Measurements from ENCODE around the gene CTPS2.
A peak's percentile ranks its signal among the peaks of the same experiment; 100 is the strongest.
"Not testable (repeated sequence)": the region's sequence is repeated elsewhere in the genome, so short reads cannot be mapped to it uniquely, and the experiment has no call there.

Gene CTPS2

DNA sequence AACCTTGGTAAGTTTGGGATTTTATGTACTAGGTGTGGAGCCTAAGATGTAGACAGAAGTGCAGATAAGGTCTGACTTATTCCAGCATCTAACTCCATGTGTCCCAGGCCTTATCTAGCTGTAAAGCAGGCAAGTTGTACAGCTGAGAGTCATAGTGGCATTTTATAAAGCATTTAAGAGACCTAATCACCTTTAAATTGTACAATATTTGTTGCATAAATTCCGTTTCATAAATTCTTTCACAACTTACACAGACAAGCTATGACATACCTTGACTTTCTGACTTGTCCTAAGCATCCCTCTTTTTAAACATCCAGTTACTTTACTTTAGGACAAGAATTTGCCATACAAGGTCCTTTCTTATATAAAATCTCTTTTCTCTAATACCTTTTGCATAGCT, 18.0 kb upstream of the CTPS2 start:
- TF ChIP-seq TAF1 (IDR thresholded peaks at IDR 0.05; ENCODE audit: borderline replicate concordance, low read depth, low read length) (no peak), POLR2AphosphoS5 (IDR thresholded peaks at IDR 0.05; ENCODE audit: low read depth, low read length) (no peak), POLR2A (IDR thresholded peaks at IDR 0.05; ENCODE audit: low read depth, low read length) (no peak)
- FAIRE-seq, result peak; percentile 75
- DNase-seq (ENCODE audit: insufficient read length), result no peak

- FAIRE-seq (no peak), DNase-seq (ENCODE audit: insufficient read length) (no peak)
- TF ChIP-seq POLR2A (IDR thresholded peaks at IDR 0.05; ENCODE audit: low read depth, low read length), result no peak
- no peak for TF ChIP-seq TAF1 (IDR thresholded peaks at IDR 0.05; ENCODE audit: borderline replicate concordance, low read depth, low read length)
- no peak for TF ChIP-seq POLR2AphosphoS5 (IDR thresholded peaks at IDR 0.05; ENCODE audit: low read depth, low read length)
Observed at GRCh38 chrX:16727637-16728036, 15.2 kb upstream of the CTPS2 start.

- DNase-seq (ENCODE audit: insufficient read length), result not testable (repeated sequence)
- peak; percentile 46 for FAIRE-seq
Observed at GRCh38 chrX:16726347-16726988, 14.0 kb upstream of the CTPS2 start.

DNA sequence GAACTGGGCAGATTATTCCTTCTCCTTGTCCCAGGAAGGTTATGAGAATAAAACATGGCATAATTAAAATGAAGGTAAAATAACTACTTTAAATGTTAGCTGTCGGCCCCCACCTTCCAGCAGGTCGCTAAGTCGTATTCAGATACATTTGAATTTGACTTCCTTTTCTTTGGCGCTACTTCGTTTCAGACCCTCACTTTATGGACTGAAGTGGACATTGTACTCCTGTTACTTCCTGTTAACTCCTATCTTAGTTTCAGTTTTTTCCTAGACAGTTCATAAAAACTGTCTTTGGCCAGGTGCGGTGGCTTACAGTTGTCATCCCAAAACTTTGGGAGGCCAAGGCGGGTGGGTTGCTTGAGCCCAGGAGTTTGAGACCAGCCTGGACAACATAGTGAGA, 12.6 kb upstream of the CTPS2 start:
- DNase-seq (ENCODE audit: insufficient read length) (no peak), FAIRE-seq (no peak)
- TF ChIP-seq TAF1 (IDR thresholded peaks at IDR 0.05; ENCODE audit: borderline replicate concordance, low read depth, low read length), result no peak
- no peak for TF ChIP-seq POLR2AphosphoS5 (IDR thresholded peaks at IDR 0.05; ENCODE audit: low read depth, low read length)
- no peak for TF ChIP-seq POLR2A (IDR thresholded peaks at IDR 0.05; ENCODE audit: low read depth, low read length)

DNA sequence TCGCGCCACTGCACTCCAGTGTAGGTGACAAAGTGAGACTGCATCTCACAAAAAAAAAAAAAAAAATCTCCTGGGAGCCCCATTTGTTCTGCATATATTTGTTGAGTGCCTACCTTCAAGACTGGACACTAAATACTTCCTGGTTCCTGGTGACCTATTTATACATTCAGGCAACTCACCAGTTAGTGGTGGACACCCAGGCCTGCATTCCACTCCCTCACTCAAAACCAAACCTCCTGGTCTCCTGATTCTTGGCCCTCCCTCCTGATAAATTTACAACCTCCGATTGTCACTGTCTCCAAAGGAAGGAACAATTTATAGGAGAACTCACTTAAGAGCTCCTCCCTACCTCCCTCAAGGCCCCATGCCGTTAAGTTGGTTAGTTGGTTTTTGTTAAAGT, 10.0 kb upstream of the CTPS2 start:
- no peak for TF ChIP-seq POLR2A (IDR thresholded peaks at IDR 0.05; ENCODE audit: low read depth, low read length)
- TF ChIP-seq TAF1 (IDR thresholded peaks at IDR 0.05; ENCODE audit: borderline replicate concordance, low read depth, low read length), result no peak
- TF ChIP-seq POLR2AphosphoS5 (IDR thresholded peaks at IDR 0.05; ENCODE audit: low read depth, low read length), result no peak

DNA sequence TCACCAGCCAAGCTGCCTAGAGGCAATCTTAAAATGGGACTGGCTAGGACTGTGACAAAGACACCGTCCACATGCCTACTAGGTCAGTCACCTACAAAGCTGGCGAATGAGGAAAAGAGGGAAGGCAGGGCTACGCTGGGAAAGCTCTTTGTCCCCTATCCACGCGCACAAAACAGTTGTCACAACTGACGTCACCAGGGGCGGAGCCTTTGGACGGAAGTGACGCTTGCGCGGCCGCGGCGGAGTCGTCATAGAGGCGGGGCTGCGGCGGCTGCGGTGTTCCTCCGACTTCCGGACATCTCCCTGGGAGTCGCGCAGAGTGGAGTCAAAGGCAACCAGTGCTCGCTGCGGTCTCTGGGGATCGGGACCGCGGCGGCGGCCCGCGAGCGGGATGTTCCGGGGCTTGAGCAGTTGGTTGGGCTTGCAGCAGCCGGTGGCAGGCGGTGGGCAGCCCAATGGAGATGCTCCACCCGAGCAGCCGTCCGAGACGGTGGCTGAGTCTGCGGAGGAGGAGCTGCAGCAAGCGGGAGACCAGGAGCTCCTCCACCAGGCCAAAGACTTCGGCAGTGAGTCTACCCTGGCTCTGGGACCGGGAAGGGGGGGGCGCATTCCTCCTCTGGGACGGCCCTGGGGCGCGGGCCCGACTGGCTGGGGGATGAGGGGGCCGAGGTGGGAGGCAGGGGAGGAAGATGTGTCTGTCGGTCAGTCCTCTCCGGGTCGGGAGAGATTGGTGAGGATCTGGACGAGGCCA, 7.0 kb upstream of the CTPS2 start, which contains the start of gene SYAP1:
SYAP1 (plus strand) TSS at position 279 of the 751 bp plus-strand sequence; CDS start at position 392, 113 bp downstream.
- DNase-seq (ENCODE audit: insufficient read length) (peak; percentile 73), FAIRE-seq (peak; percentile 100)
- TF ChIP-seq POLR2AphosphoS5 (IDR thresholded peaks at IDR 0.05; ENCODE audit: low read depth, low read length) (peak; percentile 93), POLR2A (IDR thresholded peaks at IDR 0.05; ENCODE audit: low read depth, low read length) (peak; percentile 88), TAF1 (IDR thresholded peaks at IDR 0.05; ENCODE audit: borderline replicate concordance, low read depth, low read length) (peak; percentile 51)

More for the DNA sequence above, 10.0 kb upstream of the CTPS2 start:
- DNase-seq (ENCODE audit: insufficient read length) (no peak), FAIRE-seq (no peak)

DNA sequence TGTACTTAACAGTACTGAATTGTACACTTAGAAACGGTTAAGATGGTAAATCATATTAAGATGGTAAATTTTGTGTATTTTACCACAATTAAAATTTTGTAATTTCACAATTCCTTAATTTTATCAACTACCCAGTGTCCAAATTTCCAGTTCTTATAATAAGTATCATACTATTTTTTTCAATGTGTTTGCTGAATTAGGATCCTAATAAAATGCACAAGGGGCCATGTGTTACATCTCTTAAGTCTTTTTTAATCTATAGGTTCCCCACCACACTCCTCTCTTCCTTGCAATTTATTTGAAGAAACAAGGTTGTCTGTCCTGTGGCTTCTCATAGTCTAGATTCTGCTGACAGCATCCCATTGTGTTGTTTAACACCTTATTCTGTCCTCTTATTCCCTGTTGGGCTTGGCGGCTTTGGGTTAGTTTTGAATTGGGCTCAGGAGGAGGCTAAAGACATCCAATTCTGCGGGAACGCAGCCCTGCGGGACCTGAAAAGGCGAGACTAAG, 6.4 kb upstream of the CTPS2 start:
- no peak for FAIRE-seq
- no peak for TF ChIP-seq POLR2A (IDR thresholded peaks at IDR 0.05; ENCODE audit: low read depth, low read length)
- no peak for TF ChIP-seq POLR2AphosphoS5 (IDR thresholded peaks at IDR 0.05; ENCODE audit: low read depth, low read length)
- no peak for TF ChIP-seq TAF1 (IDR thresholded peaks at IDR 0.05; ENCODE audit: borderline replicate concordance, low read depth, low read length)

DNA sequence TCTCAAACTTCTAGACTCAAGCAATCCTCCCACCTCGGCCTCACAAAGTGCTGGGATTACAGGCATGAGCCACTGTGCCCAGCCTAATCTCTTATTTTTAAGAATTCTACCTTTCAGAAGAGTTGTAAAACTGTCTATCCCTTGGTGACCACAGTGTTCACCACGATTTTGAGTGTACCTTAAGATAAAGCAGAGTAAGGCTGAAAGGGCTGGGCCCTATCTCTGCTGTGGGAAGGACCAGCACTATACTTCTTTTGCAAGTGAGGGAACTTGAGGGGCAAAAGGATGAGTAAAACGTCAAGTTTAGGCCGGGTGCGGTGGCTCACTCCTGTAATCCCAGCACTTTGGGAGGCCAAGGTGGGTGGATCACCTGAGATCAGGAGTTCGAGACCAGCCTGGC, 4.0 kb upstream of the CTPS2 start:
- not testable (repeated sequence) for FAIRE-seq; DNase-seq (ENCODE audit: insufficient read length)

More for the DNA sequence above, 6.4 kb upstream of the CTPS2 start:
- DNase-seq (ENCODE audit: insufficient read length), result no peak

DNA sequence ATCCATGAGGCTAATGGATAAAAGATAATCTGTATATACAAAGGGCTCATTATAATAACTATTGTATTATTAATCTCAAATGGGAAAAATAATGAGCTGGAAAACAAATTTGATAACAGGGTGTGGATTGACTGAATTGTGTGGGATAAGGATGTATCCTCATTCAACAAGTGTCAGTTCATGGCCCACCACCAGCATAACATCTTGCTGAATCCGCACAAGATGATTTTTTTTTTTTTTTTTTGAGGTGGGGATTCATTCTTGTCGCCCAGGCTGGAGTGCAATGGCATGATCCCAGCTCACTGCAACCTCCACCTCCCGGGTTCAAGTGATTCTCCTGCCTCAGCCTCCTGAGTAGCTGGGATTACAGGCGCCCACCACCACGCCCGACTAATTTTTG, 3.2 kb upstream of the CTPS2 start:
- not testable (repeated sequence) for DNase-seq (ENCODE audit: insufficient read length); FAIRE-seq

GRCh38 chrX:16714504-16714903, 2.0 kb upstream of the CTPS2 start:
- DNase-seq (ENCODE audit: insufficient read length), result no peak
- no peak for TF ChIP-seq TAF1 (IDR thresholded peaks at IDR 0.05; ENCODE audit: borderline replicate concordance, low read depth, low read length)
- no peak for TF ChIP-seq POLR2AphosphoS5 (IDR thresholded peaks at IDR 0.05; ENCODE audit: low read depth, low read length)
- no peak for TF ChIP-seq POLR2A (IDR thresholded peaks at IDR 0.05; ENCODE audit: low read depth, low read length)
- no peak for FAIRE-seq

- no peak for TF ChIP-seq POLR2A (IDR thresholded peaks at IDR 0.05; ENCODE audit: low read depth, low read length)
- TF ChIP-seq TAF1 (IDR thresholded peaks at IDR 0.05; ENCODE audit: borderline replicate concordance, low read depth, low read length), result no peak
- no peak for TF ChIP-seq POLR2AphosphoS5 (IDR thresholded peaks at IDR 0.05; ENCODE audit: low read depth, low read length)
- FAIRE-seq (no peak), DNase-seq (ENCODE audit: insufficient read length) (peak; percentile 33)
Observed at GRCh38 chrX:16711893-16712547, 449 bp downstream of the CTPS2 start.

DNA sequence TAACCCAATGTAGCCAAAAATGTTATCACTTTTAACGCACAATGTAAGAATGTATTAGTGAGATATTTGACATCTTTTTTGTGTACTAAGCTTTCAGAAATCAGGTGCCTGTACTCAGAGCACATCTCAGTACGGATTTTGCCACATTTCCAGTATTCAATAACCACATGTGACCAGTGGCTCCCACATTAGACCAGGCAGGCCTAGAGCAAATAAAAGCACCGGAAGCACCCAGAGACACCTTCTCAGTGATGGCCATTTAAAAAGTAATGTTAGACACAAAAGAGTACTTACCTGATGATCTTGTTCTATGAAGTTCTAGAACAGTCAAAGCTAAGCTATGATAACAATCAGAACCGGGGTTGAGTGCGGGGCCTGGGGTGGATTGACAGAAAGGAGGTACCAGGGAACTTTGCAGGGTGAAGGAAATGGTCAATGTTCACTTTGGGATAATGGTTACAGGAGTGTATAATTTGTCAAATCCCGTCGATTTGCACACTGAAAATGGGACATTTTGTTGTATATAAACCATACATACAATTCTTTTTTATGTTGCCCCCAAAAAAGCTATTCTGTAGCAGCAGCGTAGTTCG, 1.2 kb downstream of the CTPS2 start:
- no peak for TF ChIP-seq POLR2AphosphoS5 (IDR thresholded peaks at IDR 0.05; ENCODE audit: low read depth, low read length)
- no peak for TF ChIP-seq POLR2A (IDR thresholded peaks at IDR 0.05; ENCODE audit: low read depth, low read length)
- TF ChIP-seq TAF1 (IDR thresholded peaks at IDR 0.05; ENCODE audit: borderline replicate concordance, low read depth, low read length), result no peak
- DNase-seq (ENCODE audit: insufficient read length) (no peak), FAIRE-seq (peak; percentile 81)

Measured in GM12892 (cell line).